ENCODE measurements around the gene ADIPOR1. TPM values are rescaled to one million over a fixed set of nuclear protein-coding genes. Genes with fewer than 3 reads are reported as not detected.

Gene ADIPOR1
- total RNA-seq, 1 donor from 2014 or later, result 48.4 TPM

- no peak overlapping the region for H3K27ac Mint-ChIP-seq (ENCODE audit: unreplicated experiment)
- H3K4me3 Mint-ChIP-seq (ENCODE audit: unreplicated experiment), result no peak overlapping the region
These were observed 3.9 kb downstream of the ADIPOR1 start for GRCh38 chr1:202954057-202954745.

GRCh38 chr1:202953392-202953791 lies 4.7 kb downstream of the ADIPOR1 start:
- Mint-ChIP-seq H3K27me3 (ENCODE audit: unreplicated experiment) (no peaks in the 10 kb centered on the region), H3K9me3 (ENCODE audit: unreplicated experiment) (peaks cover 1% of the 10 kb centered on the region), H3K4me3 (ENCODE audit: unreplicated experiment) (no peak overlapping the region), H3K27ac (ENCODE audit: unreplicated experiment) (no peak overlapping the region), H3K4me1 (ENCODE audit: low read depth, unreplicated experiment) (peaks cover 4% of the 10 kb centered on the region), H3K36me3 (ENCODE audit: unreplicated experiment) (no peaks in the 10 kb centered on the region)
- DNase-seq, result no peak
- no peak for TF ChIP-seq CTCF (IDR thresholded peaks at IDR 0.05; ENCODE audit: partially characterized antibody, unreplicated experiment)

More at GRCh38 chr1:202954057-202954745, 3.9 kb downstream of the ADIPOR1 start:
- Mint-ChIP-seq H3K9me3 (ENCODE audit: unreplicated experiment) (peaks cover 5% of the 10 kb centered on the region), H3K27me3 (ENCODE audit: unreplicated experiment) (peaks cover 3% of the 10 kb centered on the region), H3K4me1 (ENCODE audit: low read depth, unreplicated experiment) (peaks cover 8% of the 10 kb centered on the region), H3K36me3 (ENCODE audit: unreplicated experiment) (no peaks in the 10 kb centered on the region)
- TF ChIP-seq CTCF (IDR thresholded peaks at IDR 0.05; ENCODE audit: partially characterized antibody, unreplicated experiment), result no peak
- DNase-seq, result no peak

DNA sequence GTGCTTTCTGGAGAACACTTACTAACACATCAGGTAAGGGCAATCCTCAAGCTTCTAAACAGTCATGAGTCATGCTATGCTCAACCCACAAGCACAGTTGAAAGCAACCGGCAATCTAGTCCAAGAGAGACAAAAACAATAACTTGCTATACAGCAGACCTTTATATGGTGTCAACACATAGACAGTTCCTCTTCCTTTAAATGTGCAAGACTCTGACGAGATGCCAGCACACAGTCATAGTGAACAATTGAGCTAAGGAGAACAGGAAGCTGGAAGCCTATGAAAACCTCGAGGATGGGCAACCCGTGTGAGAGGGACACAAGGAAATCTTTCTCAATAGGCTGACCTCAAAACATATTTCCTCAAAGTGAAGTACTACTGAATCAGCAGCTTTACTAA lies 5.3 kb downstream of the ADIPOR1 start:
- TF ChIP-seq CTCF (IDR thresholded peaks at IDR 0.05; ENCODE audit: partially characterized antibody, unreplicated experiment), result no peak
- H3K4me1 Mint-ChIP-seq (ENCODE audit: low read depth, unreplicated experiment), result peaks cover 4% of the 10 kb centered on the region
- H3K27ac Mint-ChIP-seq (ENCODE audit: unreplicated experiment), result no peak overlapping the region
- DNase-seq, result no peak
- H3K36me3 Mint-ChIP-seq (ENCODE audit: unreplicated experiment), result no peaks in the 10 kb centered on the region
- H3K27me3 Mint-ChIP-seq (ENCODE audit: unreplicated experiment), result no peaks in the 10 kb centered on the region
- no peak overlapping the region for H3K4me3 Mint-ChIP-seq (ENCODE audit: unreplicated experiment)
- H3K9me3 Mint-ChIP-seq (ENCODE audit: unreplicated experiment), result peaks cover 1% of the 10 kb centered on the region

- no peak overlapping the region for H3K27ac Mint-ChIP-seq (ENCODE audit: unreplicated experiment)
- H3K4me3 Mint-ChIP-seq (ENCODE audit: unreplicated experiment), result no peak overlapping the region
- peaks cover 4% of the 10 kb centered on the region for H3K4me1 Mint-ChIP-seq (ENCODE audit: low read depth, unreplicated experiment)
- H3K9me3 Mint-ChIP-seq (ENCODE audit: unreplicated experiment), result no peaks in the 10 kb centered on the region
- TF ChIP-seq CTCF (IDR thresholded peaks at IDR 0.05; ENCODE audit: partially characterized antibody, unreplicated experiment), result no peak
- no peaks in the 10 kb centered on the region for H3K27me3 Mint-ChIP-seq (ENCODE audit: unreplicated experiment)
- DNase-seq, result no peak
- H3K36me3 Mint-ChIP-seq (ENCODE audit: unreplicated experiment), result no peaks in the 10 kb centered on the region
These were observed 6.0 kb downstream of the ADIPOR1 start for GRCh38 chr1:202952099-202952498.

DNA sequence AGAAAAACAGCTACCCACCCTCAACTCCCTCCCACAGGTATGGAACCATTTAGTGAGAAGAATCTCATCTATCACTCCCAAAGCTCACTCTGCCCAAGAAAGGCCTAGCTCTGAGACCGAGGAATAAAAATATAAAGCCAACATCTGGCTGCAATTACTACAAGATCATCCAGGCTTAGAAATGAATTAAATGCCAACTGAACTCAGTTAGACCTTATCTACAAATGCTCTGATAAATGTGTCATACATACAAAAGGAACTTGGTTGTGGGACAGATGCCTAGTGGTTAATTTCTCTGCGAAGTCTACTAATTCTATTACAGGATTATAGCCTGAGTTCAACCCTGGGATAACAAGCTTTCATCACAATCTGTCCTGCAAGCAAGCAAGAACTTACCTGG lies 6.7 kb downstream of the ADIPOR1 start:
- no peak for TF ChIP-seq CTCF (IDR thresholded peaks at IDR 0.05; ENCODE audit: partially characterized antibody, unreplicated experiment)
- Mint-ChIP-seq H3K27me3 (ENCODE audit: unreplicated experiment) (no peaks in the 10 kb centered on the region), H3K4me1 (ENCODE audit: low read depth, unreplicated experiment) (peaks cover 4% of the 10 kb centered on the region), H3K27ac (ENCODE audit: unreplicated experiment) (no peak overlapping the region), H3K4me3 (ENCODE audit: unreplicated experiment) (no peak overlapping the region), H3K36me3 (ENCODE audit: unreplicated experiment) (no peaks in the 10 kb centered on the region), H3K9me3 (ENCODE audit: unreplicated experiment) (no peaks in the 10 kb centered on the region)
- no peak for DNase-seq

Data from glutamatergic neuron (in vitro differentiated cells).